Stimulated activated CD4-positive, alpha-beta T cell treated with anti-CD3 and anti-CD28 coated beads, Interleukin-1b, Interleukin-23, amount 100 ng/mL, for 24 hours (primary cell): ENCODE results near the gene SLC4A9.

ENCODE experiments used
- DNase-seq, 4 experiments: peaks; one replicate each; pipeline ENCODE4 v3.0.0-alpha.2; 2020; ENCODE audit warnings: low read depth in 4 of 4, low spot score in 1 of 4

Gene SLC4A9

GRCh38 chr5:140360681-140361479 lies 886 bp downstream of the SLC4A9 start:
- DNase-seq: no peak

DNA sequence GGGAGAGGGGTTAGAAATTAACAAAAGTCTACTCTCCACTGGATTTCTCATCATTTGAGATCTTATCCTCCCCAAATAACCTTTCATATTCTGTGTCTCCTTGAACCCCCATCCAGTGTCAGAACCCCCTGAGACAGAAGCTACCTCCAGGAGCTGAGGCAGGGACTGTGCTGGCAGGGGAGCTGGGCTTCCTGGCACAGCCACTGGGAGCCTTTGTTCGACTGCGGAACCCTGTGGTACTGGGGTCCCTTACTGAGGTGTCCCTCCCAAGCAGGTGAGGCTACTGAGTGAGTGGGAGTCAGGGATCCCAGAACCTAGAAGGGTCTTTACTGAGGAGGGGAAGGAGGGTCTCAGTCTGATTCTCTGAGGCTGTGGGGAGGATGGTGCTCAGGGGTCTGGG lies 1.9 kb downstream of the SLC4A9 start:
- DNase-seq: no peak

DNA sequence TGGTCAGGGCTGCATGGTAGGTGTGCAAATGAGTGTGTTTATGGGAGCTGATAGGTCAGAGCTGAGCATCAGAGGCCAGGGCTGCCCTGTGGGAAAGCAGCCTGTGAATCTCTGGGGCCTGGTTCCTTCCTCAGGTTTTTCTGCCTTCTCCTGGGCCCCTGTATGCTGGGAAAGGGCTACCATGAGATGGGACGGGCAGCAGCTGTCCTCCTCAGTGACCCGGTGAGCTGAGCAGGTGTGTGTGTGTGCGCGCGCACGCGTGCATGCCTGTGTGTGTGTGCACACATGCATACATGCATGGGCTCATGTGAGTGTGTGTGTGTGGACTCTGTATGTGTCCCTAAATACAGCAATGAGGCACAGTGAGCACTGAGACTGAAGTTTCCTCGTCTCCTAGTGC lies 2.3 kb downstream of the SLC4A9 start:
- DNase-seq: no peak

GRCh38 chr5:140362875-140363630 lies 3.1 kb downstream of the SLC4A9 start:
- DNase-seq: peak; percentile 73 to 81 (median 75)

DNA sequence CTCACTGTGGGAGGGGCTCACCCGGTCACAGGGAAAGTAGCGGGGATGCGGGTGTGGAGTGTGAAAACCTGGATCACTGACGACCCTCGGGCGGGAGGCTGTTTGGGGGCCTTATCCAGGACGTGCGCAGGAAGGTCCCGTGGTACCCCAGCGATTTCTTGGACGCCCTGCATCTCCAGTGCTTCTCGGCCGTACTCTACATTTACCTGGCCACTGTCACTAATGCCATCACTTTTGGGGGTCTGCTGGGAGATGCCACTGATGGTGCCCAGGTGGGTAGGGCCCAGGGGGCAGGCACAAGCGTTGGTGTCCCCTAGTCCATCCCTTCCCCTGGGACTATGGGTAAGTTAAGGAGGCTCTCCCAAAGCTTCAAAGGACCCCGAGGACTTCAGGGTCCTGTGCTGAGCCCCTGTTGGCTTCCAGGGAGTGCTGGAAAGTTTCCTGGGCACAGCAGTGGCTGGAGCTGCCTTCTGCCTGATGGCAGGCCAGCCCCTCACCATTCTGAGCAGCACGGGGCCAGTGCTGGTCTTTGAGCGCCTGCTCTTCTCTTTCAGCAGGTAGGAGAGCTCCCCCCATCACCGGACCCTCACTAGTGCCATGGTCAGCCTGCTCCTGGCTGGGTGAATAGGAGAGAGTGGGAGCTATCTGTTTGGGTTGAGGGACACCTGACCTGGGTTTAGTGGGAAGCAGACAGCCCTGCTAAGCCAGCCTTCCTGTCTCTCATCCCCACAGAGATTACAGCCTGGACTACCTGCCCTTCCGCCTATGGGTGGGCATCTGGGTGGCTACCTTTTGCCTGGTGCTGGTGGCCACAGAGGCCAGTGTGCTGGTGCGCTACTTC lies 3.9 kb downstream of the SLC4A9 start:
- no peak for DNase-seq

GRCh38 chr5:140364472-140364765 lies 4.4 kb downstream of the SLC4A9 start:
- DNase-seq: no peak

GRCh38 chr5:140365282-140365681 lies 5.3 kb downstream of the SLC4A9 start:
- DNase-seq: no peak

- no peak for DNase-seq
Observed at GRCh38 chr5:140365941-140366340, 5.9 kb downstream of the SLC4A9 start.

- DNase-seq: no peak
Observed at GRCh38 chr5:140366589-140367255, 6.7 kb downstream of the SLC4A9 start.

DNA sequence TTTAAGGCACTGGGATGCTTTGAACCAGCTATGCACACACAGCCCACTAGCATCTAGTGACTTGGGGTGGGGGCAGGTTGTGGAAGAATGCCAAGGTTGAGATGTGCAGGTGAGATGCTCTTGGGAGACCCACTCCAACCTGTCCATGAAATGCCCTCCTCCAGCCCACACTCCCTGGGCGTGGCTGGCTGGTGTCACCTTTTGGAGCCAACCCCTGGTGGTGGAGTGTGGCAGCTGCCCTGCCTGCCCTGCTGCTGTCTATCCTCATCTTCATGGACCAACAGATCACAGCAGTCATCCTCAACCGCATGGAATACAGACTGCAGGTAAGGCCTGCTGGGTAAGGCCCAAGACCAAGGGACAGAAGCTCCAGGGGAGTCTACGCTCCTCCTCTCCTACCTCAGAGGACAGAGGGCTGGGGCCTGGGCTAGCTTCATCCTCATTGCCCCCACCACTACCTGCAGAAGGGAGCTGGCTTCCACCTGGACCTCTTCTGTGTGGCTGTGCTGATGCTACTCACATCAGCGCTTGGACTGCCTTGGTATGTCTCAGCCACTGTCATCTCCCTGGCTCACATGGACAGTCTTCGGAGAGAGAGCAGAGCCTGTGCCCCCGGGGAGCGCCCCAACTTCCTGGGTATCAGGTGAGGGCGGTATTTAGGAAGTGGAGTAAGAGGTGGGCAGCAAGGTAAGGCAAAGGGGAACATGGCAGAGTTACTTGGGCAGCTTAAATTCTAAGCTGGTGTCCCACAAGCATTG lies 7.4 kb downstream of the SLC4A9 start:
- no peak for DNase-seq

- no peak for DNase-seq
Observed at GRCh38 chr5:140371356-140372151, 11.6 kb downstream of the SLC4A9 start.

DNA sequence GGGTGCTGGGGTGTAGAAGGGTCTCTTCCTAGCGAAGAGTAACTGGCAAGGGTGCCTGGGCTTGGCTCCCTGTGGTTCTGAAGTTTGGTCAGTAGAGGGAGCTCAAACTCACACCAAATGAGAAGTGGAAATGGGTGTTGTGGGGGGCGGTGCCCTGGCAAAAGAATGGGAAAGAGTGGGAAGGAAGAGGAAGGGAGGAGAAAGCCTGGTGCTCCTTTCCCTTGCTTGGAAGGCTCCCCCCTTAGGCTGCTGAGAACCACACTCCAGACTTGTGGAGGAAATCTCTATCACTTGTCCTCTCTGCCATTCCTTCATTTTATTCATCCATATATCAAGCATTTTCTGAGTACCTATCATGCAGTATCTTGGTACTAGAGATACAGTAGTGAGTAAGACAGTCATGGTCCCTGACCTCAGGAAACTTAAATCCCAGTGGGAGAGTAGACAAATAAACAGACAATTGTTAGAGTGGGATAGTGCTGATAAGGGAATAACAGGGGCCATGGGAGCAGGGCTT lies 13.0 kb downstream of the SLC4A9 start:
- peak in 1 of 4 experiments; percentile 28 for DNase-seq

DNA sequence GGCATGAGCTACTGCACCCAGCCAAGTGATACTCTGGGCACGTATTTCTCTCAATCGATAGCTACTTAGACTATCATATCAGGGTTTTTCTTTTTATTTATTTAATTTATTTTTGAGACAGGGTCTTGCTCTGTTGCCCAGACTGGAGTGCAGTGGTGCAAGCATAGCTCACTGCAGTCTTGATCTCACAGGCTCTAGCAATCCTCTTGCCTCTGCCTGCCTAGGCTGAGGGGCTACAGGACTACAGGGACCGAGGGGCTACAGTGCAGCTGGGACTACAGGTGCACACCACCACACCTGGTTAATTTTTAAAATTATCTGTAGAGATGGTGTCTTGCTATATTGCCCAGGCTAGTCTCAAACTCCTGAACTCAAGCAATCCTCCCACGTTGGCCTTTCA lies 21.4 kb downstream of the SLC4A9 start:
- no peak for DNase-seq

- DNase-seq: no peak
Observed at GRCh38 chr5:140381972-140382371, 22.0 kb downstream of the SLC4A9 start.

GRCh38 chr5:140382866-140383265 lies 22.9 kb downstream of the SLC4A9 start:
- DNase-seq: no peak

DNA sequence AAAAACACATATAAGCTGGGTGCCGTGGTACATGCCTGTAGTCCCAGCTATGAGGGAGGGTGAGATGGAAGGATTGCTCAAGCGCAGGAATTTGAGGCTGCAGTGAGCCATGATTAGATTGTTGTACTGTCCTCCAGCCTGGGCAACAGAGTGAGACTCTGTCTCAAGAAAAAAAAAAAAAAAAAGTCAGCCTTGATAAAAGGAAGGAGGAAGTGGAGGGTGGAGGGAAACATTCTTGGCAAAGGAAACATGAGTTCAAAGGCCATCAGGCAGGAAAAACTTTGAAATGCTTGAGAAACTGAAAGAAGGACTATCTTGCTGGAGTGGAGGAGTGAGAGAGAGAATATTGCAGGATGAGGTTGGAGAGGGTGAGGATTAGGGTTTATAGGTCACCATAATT lies 23.3 kb downstream of the SLC4A9 start:
- no peak for DNase-seq

DNA sequence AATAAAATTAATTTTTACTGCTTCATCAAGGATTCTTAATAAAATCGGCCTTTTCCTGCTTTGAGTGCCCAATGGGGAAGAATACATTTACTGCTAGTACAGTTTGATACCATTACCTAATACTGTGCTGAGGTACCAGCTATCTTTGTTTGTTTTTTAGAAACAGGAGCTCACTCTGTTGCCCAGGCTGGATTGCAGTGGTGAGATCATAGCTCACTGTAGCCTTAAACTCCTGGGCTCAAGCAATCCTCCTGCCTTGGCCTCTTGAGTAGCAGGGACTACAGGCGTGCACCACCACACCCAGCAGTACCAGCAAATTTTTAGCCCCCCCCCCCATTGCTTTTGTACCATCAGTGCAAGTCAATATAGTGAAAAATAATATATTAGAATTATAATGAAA lies 28.1 kb downstream of the SLC4A9 start:
- DNase-seq: no peak

DNA sequence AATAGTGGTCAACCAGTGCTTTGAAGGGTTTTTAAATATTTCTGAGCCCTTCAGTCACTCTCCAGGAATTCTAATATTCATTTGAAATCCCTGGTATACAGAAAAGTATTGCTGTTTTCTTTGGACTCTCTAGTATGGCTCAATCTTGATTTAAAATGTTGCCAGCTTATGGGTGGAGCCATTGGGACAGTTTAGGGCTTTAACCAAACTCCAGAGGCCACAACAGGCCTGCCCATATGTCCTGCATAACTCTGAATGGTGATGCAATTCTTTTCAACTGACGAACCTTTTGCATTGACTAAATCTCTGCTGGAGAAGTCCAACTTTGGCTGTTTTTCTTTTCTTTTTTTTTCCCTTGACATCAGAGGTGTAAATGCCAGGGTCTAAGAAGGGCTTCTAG lies 31.3 kb downstream of the SLC4A9 start:
- DNase-seq: no peak

GRCh38 chr5:140391732-140392131 lies 31.7 kb downstream of the SLC4A9 start:
- DNase-seq: no peak

GRCh38 chr5:140393738-140394137 lies 33.7 kb downstream of the SLC4A9 start:
- DNase-seq: no peak
